HTR-8/SVneo (cell line): ENCODE data around the gene DOK3.
A peak's percentile ranks its signal among the peaks of the same experiment; 100 is the strongest.
"Not testable (repeated sequence)": the region's sequence is repeated elsewhere in the genome, so short reads cannot be mapped to it uniquely, and the experiment has no call there.

Source experiments
- DNase-seq: peaks from one replicate; pipeline ENCODE4 v3.0.0; 2011; ENCODE audit warnings: low spot score, mixed read lengths; ENCODE audit not compliant: insufficient read length
- FAIRE-seq: peaks from 2 replicates; lab custom pipeline; 2011; peaks lifted over from hg19 to GRCh38; lab: Jason Lieb, UNC

Gene DOK3

DNA sequence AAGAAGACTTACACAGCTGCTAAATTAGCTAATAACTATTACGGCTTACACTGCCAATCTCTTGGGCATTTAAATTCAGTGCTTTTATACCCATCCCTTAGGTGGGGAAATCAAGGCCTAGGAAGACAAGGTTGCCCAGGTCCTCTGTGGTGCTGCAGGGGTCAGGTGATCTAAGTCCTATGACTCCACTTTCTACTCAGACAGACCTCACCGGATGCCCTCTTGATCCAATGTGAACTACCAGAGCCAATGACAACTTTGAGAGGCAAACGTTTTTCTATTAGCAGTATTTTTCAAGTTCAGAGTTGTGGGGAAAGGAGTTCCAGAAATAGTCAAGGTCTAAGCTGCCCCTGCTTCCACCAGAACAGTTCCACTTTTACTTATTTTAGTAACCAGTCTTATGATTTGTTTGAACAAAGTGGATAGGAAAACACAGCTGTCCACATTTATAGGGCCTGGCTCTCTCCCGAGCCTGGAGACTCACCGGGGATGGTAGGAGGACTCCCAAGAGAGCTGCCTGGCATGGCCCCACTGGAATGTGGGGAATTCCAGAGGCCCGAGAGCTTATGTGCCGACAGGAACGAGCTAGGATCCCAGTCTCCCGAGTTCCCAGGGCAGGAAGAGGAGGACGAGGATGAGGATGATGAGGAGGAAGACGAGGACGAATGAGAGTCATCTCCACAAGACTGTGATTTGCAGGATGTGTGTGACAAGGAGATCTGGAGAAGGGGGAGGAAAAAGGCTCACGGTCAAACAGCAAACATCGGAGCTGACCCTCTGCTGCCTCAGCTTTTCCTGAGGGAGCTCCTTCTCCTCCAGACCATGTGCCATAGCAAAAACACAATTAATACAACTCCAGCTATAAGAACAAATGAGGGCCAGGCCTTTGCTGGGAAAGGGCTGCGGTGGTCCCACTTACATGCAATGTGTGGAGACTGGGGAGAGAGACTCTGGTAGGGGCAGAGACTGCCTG is 28.0 kb upstream of the DOK3 start:
- DNase-seq (peak; percentile 62), FAIRE-seq (peak; percentile 4)

DNA sequence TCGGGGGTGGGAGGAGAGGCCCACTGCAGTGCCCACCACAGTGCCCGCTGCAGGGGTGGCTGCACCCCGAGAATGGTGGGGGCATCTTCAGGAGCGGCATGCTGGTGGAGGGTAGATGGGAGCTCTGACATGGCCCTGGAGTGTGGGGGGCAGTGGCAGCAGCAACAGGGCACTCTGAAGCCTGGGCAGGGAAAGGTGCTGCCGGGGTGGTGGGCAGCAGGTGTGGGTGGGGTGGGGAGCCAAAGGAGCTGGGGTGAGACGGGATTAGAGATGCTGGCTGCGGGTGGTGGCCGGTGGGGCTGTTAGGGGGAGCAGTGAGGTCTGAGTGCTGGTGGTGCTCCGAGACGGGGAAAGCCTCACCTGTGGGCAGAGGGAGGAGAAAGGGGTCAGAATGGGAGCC is 26.8 kb upstream of the DOK3 start:
- DNase-seq (no peak), FAIRE-seq (no peak)

DNA sequence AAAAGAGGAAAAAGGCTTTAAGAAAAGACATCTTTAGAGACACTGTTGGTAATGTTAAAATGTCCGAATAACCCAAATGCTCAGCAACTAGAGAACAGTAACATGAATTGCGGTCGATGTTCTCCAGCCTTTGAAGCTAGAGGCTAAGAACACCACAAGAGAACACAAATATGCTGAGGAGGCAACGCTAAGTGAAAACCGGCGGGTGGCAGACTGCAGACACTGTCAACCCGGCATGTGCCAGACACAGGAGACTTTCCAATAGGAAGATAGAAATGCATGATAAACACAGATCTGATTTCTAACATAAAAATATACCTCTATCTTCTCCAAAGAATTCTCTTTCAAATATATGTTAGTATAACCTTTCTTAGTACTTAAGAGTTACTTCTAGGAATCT is 25.5 kb upstream of the DOK3 start:
- no peak for DNase-seq
- no peak for FAIRE-seq

DNA sequence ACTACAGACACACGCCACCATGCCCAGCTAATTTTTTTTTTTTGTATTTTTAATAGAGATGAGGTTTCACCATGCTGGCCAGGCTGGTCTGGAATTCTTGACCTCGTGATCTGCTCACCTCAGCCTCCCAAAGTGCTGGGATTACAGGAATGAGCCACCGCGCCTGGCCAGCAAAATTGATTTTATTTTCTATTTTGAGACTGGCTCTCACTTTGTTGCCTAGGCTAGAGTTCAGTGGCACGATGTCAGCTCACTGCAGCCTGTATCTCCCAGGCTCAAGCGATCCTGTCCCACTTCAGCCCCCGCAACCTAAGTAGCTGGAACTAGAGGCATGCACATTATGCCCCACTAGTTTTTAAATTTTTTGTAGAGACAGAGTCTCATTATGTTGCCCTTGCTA is 24.8 kb upstream of the DOK3 start:
- DNase-seq, FAIRE-seq: not testable (repeated sequence)

DNA sequence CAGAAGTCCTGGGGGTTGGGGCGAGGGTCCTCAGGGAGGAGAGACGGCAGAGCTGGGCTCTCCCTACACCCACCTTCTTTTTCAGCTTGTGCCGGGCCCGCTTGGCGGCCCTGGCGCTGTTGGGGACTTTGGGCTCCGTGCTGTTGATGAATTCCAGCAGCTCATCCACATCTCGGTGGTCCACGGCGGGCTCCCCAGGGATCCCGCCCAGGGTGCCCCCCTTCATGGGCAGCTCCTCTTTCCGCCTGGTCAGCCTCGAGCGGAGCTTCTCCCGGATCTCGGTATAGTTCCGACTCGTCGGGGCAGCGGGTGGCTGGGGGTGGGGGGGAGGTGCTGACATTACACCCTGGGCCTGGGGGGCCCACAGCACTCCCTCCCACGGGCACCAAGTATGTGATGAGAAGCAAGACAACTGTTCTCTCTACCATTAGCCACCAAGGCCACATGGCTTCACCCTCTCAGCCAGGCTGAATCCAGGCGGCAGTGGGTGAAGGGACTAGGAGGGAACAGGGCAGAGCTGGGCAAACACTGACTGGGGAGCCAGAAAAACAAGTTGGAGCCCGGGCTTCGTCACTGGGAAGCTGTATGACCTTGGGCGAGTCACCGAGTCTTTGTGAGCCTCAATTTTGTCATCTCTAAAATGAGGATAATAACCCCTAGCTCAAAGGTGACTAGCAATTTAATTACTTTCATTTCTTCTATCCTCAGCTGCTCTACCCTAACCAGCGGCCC is 21.7 kb upstream of the DOK3 start:
- FAIRE-seq = no peak
- no peak for DNase-seq

DNA sequence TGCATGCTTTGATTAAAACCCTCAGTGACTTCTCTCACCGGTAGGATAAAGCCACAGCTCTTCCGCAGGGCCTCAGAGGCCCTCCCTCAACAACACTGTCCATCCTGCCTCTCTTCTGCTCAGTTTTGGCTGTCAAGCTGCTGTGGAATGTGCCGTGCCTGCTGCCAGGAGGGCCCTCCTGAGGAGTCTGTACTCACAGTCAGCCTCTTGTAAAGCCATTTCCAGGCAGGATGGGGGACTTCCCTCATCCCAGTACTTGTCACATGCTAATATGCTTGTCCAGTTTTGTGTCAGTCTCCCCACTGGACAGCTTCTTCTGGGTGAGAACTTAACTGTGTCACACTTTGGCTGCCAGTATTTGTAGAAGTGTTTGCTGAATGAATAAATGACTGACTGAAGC is 21.0 kb upstream of the DOK3 start:
- no peak for DNase-seq
- no peak for FAIRE-seq

DNA sequence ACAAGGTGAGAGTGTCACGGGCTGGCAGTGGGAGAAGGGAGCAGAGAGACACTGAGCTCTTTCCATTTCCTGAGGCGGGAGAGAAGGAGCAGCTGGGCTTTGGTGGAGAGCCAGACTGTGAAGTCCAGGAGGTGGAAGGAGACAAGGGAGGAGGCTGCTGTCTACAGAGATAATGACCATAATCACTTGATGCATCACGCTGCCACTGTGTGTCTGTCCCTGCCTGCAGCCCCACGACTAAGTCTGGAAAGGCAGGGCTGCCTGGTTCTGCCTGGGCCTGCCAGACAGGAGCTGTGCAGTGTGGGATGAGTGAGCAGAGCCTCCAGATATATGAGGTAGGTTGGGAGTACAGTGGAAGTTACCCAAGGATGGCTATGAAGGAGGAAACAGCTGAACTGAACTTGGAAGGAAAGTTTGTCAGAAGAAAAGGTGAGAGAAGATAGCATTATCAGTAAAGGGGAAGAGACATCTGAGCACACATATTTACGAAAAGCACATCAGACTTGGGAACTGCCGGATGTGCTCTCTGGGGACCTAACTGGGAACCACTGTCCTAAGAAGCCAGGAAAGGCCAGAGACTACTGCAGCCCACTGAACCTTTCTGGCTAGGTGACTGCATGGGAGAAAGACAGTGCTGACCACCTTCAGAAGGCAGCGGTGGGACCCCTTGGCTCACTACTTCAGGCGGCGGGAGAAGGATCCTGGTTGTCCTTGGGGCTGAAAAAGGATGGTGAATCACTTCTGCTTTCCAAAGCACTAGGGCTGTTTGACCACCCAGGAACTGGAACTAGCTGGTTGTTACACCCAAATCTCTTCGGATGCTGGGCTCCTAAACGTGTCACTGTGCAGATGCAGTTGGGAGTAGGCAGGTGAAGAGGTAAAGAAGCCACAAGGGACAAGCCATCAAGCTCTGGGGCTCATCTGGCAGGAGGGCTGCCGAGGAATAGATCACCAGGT is 19.9 kb upstream of the DOK3 start:
- DNase-seq (no peak), FAIRE-seq (no peak)

DNA sequence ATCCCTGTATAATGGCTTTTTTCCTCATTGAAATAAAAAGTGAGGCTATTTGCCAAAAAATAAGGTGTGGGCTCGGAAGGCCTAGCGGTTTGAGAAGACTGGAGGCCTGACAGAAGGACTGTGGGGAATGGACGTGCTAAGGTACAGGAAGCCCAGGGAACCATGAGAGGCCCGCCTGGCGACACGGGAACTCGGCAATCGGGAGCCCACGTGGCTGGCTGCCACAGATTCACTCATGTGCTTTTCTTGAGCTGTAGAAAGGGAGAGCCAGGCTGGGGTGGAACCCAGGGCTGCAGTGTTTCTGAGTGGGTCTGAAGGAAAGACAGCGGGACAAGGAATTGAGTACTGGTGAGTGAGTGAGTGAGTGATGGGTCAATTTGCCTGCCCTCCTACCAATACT is 19.0 kb upstream of the DOK3 start:
- no peak for FAIRE-seq
- DNase-seq = no peak

DNA sequence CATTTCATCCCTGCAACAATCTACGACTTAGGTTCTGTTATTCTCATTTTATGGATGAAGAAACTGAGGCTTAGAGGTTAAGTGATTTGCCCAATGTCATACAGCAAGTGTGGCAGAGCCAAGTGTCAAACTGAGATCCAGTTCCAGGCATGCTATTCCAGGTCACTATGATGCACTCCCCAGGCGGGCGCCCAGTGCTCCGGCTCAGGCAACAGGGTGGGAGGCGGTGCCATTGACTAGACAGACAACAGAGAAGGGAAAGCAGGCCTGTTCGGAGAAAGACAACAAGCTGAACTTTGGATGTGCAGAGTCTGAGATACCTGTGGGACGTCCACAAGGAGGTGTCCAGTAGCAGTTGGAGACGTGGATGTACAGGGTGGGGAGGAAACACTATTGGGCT is 18.0 kb upstream of the DOK3 start:
- DNase-seq (no peak), FAIRE-seq (no peak)

DNA sequence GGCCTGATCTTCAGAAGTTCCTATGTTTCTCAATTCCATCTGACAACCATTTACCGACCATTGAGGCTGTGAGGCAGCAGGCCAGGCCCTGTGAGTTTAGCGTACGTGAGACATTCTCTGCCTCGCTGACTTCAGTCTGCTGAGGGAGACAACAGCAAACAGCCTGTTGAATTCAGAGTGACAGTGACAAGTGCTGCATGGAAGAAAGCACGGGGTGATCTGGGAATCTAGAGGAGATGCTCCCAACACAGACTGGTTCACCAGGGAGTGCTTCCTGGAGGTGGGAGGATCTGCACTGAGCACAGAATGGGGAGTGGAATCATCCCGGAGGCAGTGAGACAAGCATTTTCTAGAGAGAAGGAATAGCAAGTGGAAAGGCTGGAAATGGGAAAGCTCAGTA is 17.2 kb upstream of the DOK3 start:
- DNase-seq = no peak
- FAIRE-seq = no peak

DNA sequence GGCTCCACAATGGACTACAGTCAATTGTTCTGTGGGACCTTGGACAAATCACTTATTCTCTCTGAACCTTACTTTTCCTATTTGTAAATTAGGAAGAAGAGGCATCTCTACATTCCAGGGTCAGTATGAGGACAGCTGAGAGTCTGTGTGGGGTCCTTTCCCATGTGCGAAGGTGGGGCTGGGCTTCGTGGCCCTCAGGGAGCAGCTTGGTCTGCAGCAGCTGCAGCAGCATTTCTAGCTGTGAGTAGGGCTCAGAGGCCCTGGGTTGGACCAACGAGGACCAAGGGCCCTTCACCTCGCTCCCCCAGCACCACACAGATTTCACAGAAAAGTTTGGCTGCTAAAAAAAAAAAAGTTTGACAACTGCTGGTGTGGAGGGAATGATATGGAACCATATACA is 16.6 kb upstream of the DOK3 start:
- DNase-seq (no peak), FAIRE-seq (no peak)

DNA sequence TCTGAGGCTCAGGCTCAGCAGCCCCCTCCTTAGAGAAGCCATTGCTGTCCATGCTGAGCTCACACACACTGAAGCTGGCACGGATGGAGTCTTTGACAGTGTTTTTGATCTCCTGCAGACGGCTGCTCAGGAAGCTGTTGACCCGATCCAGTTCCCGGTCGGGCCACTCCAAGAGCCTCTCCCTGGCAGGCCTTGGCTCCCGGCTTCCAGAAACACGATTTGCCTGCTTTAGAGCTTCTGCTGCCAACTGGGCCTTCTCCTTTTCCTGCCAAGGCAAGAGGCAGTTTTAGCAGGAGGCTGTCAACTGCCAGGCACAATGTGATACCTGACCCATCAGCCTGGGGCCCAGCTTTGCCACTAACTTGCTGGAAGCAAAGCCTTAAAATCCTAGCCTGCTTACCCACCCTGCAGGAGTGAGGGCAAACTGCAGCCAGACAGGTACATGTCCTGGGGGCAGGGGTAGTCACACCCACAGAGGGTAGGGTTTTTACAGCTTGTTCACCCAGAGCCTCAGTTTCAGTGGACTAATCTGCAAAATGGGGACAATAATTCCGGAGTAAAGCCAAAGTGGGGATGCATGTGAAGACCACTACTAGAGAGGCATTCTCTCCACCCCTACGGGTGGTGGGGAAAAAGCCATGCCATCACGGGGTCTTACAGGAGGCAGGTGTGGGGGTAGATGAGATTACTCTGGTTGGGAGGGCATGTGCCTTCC is 15.5 kb upstream of the DOK3 start:
- no peak for FAIRE-seq
- DNase-seq = no peak

DNA sequence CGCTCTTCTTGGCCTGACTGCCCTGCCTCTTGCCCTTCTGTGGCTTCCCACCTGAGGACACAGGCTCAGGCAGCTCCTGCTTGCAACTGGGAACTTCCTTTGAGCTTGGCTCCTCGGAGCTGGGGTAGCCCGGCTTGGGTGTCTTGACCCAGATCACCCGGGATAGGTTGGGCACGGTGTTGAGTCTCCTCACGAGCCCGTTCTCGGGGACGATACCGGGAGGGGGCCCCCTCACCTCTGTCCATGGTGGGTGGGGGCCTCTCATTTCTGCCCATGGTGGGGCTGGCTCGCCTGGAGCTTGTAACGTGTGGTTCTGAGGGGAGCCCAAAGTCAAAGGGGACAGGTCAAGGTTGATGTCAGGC is 14.9 kb upstream of the DOK3 start:
- no peak for FAIRE-seq
- no peak for DNase-seq

DNA sequence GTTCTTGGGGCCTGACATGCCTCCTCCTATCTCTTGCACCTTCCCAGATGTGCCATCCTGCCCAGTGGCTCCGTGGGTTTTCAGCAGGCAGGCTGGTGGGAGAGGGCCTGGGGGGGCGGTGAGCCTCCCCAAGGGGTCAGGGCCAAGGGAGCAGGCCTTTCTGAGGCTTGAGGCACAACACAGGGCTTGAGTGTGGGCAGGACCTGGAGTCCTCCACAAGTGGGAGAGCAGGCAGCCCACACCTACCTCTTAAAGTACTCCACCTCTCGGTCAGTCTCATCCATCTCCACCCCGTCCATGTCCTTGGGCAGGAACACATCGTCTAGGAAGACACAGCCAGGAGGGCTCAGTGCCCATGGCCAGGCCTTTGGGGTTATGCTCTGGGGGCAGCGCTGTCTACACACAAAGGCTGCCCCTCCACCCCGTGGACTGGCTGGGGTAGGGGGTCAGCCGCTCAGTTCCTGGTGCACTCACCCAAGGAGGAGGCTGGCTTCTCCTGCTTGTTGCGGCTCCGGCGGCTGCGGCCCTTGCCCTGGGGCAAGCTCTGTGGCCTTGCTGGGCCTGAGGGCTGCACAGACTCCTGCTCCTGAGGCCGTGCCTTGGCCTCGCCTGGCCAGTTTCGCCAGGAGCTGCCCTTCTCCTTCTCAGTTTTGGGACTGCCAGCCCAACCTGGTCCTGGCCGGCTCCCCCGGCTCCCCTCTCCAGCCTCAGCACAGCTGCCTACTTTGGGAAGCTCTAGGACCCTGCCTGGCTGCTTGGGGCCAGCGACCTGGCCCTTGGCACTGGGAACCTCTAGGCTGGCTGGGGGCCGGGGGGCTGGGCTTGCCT is 14.3 kb upstream of the DOK3 start:
- no peak for FAIRE-seq

DNA sequence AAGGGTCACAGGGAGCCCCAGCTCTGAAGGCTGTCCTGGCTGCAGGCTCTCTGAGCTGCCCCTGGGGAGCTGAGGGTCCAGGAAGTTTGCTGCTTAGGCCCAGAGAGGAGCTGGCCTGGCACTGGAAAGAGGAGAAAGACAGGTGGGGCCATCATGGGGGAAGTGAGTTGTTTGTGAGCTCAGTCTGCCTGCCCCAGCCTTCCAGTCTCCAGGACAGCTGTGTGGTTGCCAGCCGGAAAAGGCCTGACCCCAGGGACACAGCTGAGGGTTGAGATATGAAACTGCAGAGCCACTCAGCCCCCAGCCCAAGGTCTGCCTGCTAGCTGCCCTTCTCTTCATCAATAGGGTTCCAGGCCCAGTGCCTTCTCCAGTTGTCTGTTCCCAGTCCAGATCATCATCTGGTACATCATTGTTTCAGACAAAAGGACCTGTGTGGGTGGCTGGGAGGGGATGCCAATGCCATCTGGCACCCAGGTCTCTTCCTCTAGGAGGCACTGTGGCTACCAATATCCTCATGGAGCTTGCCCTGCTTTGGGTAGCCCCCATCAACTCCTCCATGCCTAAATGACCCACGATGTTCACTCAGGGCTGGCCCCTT is 11.4 kb upstream of the DOK3 start:
- FAIRE-seq = no peak

More for the DNA sequence above, 14.3 kb upstream of the DOK3 start:
- no peak for DNase-seq

DNA sequence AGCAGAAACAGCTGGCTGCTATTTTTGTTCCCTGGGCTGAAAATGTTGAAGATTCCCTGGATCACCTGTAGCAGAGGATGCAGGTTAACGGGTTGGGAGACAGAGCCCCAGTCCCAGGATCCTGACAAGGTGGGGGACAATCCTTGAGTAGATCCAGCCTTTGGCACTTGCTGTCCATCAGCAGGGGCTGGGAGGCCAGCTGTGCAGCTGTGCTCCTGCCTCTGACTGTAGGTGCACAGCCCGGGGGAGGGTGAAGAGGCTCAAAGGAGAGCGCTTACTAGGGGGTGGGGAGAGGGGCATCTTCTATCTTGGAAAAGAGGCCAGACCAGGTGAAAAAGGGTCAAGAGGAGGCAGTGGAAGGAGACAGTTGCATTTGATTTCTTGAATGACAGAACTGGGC is 10.6 kb upstream of the DOK3 start:
- FAIRE-seq (no peak), DNase-seq (no peak)

More for the DNA sequence above, 11.4 kb upstream of the DOK3 start:
- DNase-seq = no peak

DNA sequence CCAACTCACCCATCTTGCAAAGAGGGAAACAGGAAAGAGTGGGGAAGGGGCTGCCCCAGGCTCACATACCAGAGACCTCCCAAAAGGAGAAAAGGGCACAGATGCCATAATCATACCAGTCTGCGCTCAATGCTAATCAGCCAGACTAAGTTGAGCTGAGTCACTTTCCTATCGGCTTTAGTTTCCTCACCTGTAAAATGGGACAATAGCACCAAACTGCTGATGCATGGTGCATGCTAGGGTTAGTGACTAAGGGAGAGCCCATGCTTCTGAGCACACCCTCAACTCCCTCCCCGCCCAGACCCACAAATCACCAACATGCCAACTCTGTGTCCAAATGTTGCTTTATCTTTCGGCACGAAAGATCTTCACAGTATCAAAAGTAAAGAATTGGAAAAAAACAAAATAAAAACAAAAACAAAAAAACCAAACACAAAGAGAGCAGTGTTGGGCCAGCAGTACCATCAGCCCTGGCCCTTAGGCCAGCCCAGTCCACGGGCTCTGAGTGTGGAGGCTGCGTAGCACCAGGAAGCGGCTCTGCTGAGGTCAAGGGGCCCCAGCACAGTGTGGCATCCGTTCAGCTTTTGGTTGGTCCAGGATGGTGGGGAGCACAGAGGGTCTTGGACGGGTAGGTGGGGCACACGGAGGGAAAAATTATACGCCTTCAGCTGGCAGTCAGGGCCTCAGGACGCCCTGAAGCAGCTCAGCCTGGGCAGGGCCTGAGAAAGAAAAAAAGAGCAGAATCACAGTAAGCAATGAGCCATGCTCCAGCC is 10.0 kb upstream of the DOK3 start:
- DNase-seq = no peak
- FAIRE-seq = no peak
